BLaER1 treated with 17β-estradiol and CSF1 and Interleukin-3, amounts not matched to agents 10 nM and 100 nM (cell line): ENCODE results near the gene KIAA1549.
"Not testable (repeated sequence)": the region's sequence is repeated elsewhere in the genome, so short reads cannot be mapped to it uniquely, and the experiment has no call there.

Experiments
- H3K27ac ChIP-seq, 11 experiments: shearing (Covaris generic); formaldehyde crosslinking; 2 replicates each; pipeline ENCODE4 v1.8.1; 2022
- H3K27me3 ChIP-seq, 11 experiments: shearing (Covaris generic); formaldehyde crosslinking; 2 replicates each; pipeline ENCODE4 v1.8.1; 2022
- H3K36me3 ChIP-seq, 11 experiments: shearing (Covaris generic); formaldehyde crosslinking; 2 replicates each; pipeline ENCODE4 v1.8.1; 2022
- H3K4me1 ChIP-seq, 10 experiments: shearing (Covaris generic); formaldehyde crosslinking; 2 replicates each; pipeline ENCODE4 v1.8.1; 2022
- H3K4me2 ChIP-seq, 11 experiments: shearing (Covaris generic); formaldehyde crosslinking; 2 replicates each; pipeline ENCODE4 v1.8.1; 2022
- H3K4me3 ChIP-seq, 10 experiments: shearing (Covaris generic); formaldehyde crosslinking; 2 replicates each; pipeline ENCODE4 v1.8.1; 2022
- H3K9ac ChIP-seq, 11 experiments: shearing (Covaris generic); formaldehyde crosslinking; 2 replicates each; pipeline ENCODE4 v1.8.1; 2022
- H3K9me3 ChIP-seq, 11 experiments: shearing (Covaris generic); formaldehyde crosslinking; replicated peaks in 1 of 11; 2 replicates each; pipeline ENCODE4 v1.8.1; 2022
- H4K20me1 ChIP-seq, 11 experiments: shearing (Covaris generic); formaldehyde crosslinking; 2 replicates each; pipeline ENCODE4 v1.8.1; 2022
- Cebpa-rat ChIP-seq, 11 experiments: shearing (Covaris generic); IDR thresholded peaks; 2 replicates each; pipeline ENCODE4 v1.8.1; 2022

KIAA1549 gene

DNA sequence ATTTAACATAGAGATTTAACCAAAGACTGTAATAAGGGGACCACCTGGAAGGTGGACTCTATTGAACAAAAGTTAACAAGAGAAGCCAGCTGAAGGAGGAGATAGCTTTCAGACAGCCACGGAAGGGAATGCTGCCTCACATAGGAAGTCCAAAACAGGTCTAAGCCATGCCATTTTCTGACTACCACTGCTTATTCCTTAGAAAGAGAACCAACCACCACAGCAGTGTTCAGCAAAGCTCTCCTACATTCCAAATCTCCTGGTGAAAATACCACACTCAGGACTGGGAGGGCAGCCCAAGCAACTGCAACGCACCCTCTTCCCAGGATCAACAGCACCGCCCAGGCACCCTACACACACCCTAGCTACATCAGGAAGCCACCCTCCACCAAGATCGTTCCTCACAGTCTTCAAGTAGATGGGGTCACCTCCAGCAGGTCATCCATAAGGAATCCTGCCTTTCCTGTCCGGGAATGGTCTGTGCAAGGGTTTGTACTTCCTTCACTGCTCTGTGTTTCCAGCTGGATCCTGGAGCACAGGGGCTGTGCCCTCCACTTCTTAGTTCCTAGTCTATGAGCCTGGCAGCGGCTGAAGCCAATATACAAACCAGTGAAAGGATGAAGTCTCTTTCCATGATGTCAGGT, 2.5 kb downstream of the KIAA1549 start:
- Histone ChIP-seq H4K20me1 (peaks cover 0 to 41% (median 5%) of the 10 kb centered on the region in 11 experiments; a peak in 6 of 22 replicates), H3K4me3 (no peak overlapping the region), H3K4me2 (peak overlapping the region in 2 of 11 experiments; percentile 1 to 15; a peak in 2 of 22 replicates), H3K27me3 (peaks cover 4 to 24% (median 17%) of the 10 kb centered on the region in 11 experiments; a peak in 17 of 22 replicates), H3K4me1 (peaks cover 18 to 49% (median 36%) of the 10 kb centered on the region in 10 experiments), H3K9me3 (no peaks in the 10 kb centered on the region), H3K9ac (no peak overlapping the region), H3K36me3 (peaks cover 0 to 5% (median 0%) of the 10 kb centered on the region in 11 experiments; a peak in 1 of 22 replicates), H3K27ac (no peak overlapping the region)
- no peak for TF ChIP-seq Cebpa-rat (IDR thresholded peaks at IDR 0.05)

DNA sequence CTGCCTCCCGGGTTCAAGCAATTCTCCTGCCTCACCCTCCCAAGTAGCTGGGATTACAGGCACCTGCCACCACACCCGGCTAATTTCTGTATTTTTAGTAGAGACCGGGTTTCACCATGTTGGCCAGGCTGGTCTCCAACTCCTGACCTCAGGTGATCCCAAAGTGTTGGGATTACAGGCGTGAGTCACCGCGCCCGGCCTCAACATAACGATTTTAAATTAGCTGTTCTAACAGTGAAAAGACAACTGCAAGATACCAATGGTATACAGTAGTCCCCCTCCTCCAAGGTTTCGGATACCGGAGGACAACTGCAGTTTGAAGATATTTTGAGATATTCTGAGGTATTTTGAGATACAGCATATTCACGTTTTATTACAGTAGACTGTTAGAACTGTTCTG, 5.0 kb downstream of the KIAA1549 start:
- peaks cover 18 to 44% (median 33%) of the 10 kb centered on the region in 10 experiments for H3K4me1 ChIP-seq
- H3K9me3 ChIP-seq, H3K36me3 ChIP-seq, H3K4me3 ChIP-seq, H3K27ac ChIP-seq: not testable (repeated sequence)
- H3K27me3 ChIP-seq: peaks cover 0 to 16% (median 8%) of the 10 kb centered on the region in 11 experiments; a peak in 13 of 22 replicates
- H4K20me1 ChIP-seq: peaks cover 0 to 45% (median 5%) of the 10 kb centered on the region in 11 experiments; a peak in 8 of 22 replicates
- H3K9ac ChIP-seq: 0 out of 22 replicates have a peak overlapping the region, but pooled peaks of 1 of the 11 experiments have one; percentile 1
- peak overlapping the region; percentile 10 to 74 (median 47); a peak in 19 of 22 replicates for H3K4me2 ChIP-seq

DNA sequence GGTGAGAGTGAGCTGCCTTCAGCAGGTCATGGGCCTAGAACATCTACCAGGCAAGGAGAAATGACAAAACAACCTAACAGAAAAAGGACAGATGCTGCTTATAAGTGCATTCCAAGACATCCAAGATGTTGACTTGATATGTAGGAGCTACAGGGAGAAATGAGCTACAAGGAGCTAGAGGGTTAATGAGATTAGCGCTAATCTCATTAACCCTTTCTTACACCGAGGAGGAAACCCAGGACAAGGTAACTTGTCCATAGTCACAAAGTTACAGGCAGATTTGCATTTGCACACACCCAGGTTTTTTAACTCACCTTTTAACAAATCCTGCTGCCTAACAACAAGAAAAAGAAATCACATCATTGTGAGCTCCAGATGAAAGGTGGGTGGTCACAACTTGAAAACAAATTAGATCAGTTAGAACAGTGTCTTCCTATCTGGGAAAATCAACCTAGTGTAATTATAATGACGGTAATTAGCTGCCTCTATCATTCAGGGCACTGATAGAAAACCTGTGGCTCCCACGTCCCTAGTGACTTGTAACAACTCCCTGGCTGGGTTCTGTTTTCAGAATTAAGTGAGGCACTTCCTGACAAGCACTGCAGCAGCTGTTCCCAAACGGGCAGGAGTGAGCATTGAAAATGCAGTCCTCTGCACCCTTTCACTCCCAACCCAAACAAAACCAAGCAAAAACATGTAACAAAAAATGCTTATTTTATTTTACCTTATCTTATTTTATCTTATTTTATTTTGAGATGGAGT, 5.7 kb downstream of the KIAA1549 start:
- Histone ChIP-seq H3K27ac (no peak overlapping the region), H3K4me2 (peak overlapping the region; percentile 10 to 74 (median 47); a peak in 20 of 22 replicates), H3K9me3 (no peaks in the 10 kb centered on the region), H3K9ac (0 out of 22 replicates have a peak overlapping the region, but pooled peaks of 1 of the 11 experiments have one; percentile 1), H3K36me3 (peaks cover 0 to 5% (median 0%) of the 10 kb centered on the region in 11 experiments; a peak in 1 of 22 replicates), H3K4me1 (peaks cover 16 to 43% (median 33%) of the 10 kb centered on the region in 10 experiments), H4K20me1 (peaks cover 0 to 49% (median 5%) of the 10 kb centered on the region in 11 experiments; a peak in 8 of 22 replicates), H3K27me3 (peaks cover 0 to 13% (median 8%) of the 10 kb centered on the region in 11 experiments; a peak in 13 of 22 replicates), H3K4me3 (no peak overlapping the region)
- TF ChIP-seq Cebpa-rat (IDR thresholded peaks at IDR 0.05): no peak

DNA sequence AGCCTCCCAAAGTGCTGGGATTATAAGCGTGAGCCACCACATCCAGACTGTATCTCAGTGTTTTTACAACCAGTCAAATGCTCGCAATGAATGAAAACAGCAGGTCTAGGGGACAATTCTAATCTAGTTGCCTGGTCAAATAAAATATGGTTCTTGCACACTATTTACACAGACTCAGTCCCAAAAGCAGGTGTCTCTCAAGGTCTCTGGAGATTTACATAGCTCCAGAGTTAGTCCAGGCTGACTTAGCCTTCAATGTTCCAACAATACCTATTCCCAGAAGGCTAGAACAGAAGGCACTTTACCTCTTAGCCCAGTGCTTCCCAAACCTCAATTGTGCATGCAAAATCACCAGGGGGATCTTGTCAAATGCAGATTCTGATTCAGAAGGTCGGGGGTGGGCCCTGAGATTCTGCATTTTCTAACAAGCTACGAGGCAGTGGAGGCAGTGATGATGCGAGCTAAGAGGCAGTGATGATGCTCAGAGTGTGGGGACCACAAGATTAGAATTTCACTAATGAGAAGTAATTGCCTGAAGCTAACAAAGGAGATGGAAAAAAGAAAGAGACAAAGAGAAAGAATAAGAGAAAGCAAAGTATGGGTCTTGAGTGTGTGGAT, 6.4 kb downstream of the KIAA1549 start:
- Histone ChIP-seq H3K9me3 (no peaks in the 10 kb centered on the region), H3K36me3 (peaks cover 0 to 5% (median 0%) of the 10 kb centered on the region in 11 experiments; a peak in 1 of 22 replicates), H3K4me1 (peaks cover 9 to 36% (median 25%) of the 10 kb centered on the region in 10 experiments), H3K27ac (no peak overlapping the region), H3K4me3 (no peak overlapping the region), H4K20me1 (peaks cover 0 to 49% (median 5%) of the 10 kb centered on the region in 11 experiments; a peak in 8 of 22 replicates), H3K4me2 (peak overlapping the region in 6 of 11 experiments; percentile 39 to 74 (median 62); a peak in 9 of 22 replicates), H3K9ac (no peak overlapping the region), H3K27me3 (peaks cover 0 to 6% (median 2%) of the 10 kb centered on the region in 11 experiments; a peak in 11 of 22 replicates)
- TF ChIP-seq Cebpa-rat (IDR thresholded peaks at IDR 0.05): no peak

DNA sequence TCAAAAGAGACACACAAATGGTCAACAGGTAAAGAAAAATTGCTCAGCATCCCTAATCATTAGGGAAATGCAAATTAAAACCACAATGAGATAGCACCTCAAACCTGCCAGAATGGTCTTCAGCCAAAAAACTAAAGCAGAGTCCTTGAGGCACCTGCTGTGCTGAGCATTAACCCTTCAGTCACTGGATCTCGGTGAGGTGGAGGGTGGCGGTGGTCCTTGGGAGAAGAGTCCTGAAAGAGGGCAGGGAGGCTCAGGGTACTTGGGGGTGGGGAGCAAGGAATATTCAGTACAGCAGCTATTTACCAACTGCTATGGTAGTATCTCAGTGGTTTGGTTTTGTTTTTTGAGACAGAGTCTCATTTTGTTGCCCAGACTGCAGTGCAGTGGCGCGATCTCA, 7.1 kb downstream of the KIAA1549 start:
- Histone ChIP-seq H3K9me3 (no peaks in the 10 kb centered on the region), H3K4me1 (peaks cover 6 to 36% (median 20%) of the 10 kb centered on the region in 10 experiments; a peak in 19 of 20 replicates), H3K4me3 (no peak overlapping the region), H3K9ac (no peak overlapping the region), H4K20me1 (peaks cover 0 to 45% (median 5%) of the 10 kb centered on the region in 11 experiments; a peak in 5 of 22 replicates), H3K27ac (no peak overlapping the region), H3K4me2 (peak overlapping the region in 2 of 11 experiments; percentile 42 to 70; a peak in 3 of 22 replicates), H3K27me3 (no peaks in the 10 kb centered on the region), H3K36me3 (peaks cover 0 to 5% (median 0%) of the 10 kb centered on the region in 11 experiments; a peak in 1 of 22 replicates)
- no peak for TF ChIP-seq Cebpa-rat (IDR thresholded peaks at IDR 0.05)

DNA sequence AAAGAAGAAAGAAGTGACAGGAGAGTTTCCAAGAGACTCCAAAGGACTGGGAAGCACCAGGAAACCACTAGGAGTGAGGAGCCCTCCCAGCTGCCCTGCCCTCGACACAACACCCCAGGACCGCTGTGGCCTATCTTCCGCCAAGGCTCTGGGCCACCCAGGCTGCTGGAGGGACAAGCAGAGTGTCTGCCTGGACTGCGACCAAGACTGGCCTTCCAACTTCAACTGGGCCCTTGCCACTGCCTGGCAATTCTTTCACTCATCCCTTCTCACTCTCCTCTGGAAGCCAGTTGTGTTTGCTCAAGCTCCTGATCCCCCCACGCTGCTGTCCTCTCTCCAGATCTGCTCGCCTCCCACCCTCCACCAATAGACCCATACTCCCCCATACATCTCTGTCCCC, 10.2 kb downstream of the KIAA1549 start:
- no peak for TF ChIP-seq Cebpa-rat (IDR thresholded peaks at IDR 0.05)
- H3K4me3 ChIP-seq: no peak overlapping the region

DNA sequence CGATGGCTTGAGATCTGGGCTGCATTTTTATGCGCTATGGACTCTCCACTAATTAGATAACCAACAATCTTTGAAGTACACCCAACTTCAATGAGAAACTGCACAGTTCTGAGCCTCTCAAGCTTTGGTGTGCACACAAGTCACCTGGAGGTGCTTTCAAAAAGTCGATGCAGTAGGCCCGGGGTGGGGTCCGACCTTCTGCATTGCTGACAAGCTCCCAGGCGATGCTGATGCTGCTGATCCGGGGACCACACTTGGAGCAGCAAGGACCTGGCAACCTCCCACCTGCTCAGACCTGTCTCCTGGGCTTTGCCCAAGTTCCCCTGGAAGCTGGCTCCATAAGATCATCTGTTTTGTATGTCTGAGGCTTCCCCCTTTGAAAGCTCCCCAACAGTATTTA, 10.7 kb downstream of the KIAA1549 start:
- no peak for TF ChIP-seq Cebpa-rat (IDR thresholded peaks at IDR 0.05)
- peaks cover 0 to 34% (median 4%) of the 10 kb centered on the region in 11 experiments; a peak in 6 of 22 replicates for H4K20me1 ChIP-seq
- H3K36me3 ChIP-seq: peaks cover 0 to 9% (median 0%) of the 10 kb centered on the region in 11 experiments; a peak in 2 of 22 replicates
- peaks cover 2 to 24% (median 6%) of the 10 kb centered on the region in 10 experiments; a peak in 19 of 20 replicates for H3K4me1 ChIP-seq
- no peak overlapping the region for H3K4me2 ChIP-seq
- H3K9me3 ChIP-seq: peaks cover 0 to 23% (median 12%) of the 10 kb centered on the region in 11 experiments; a peak in 10 of 22 replicates
- H3K27me3 ChIP-seq: no peaks in the 10 kb centered on the region
- H3K4me3 ChIP-seq: no peak overlapping the region
- H3K9ac ChIP-seq: no peak overlapping the region
- no peak overlapping the region for H3K27ac ChIP-seq

More for the DNA sequence above, 10.2 kb downstream of the KIAA1549 start:
- H3K27ac ChIP-seq: no peak overlapping the region
- peaks cover 0 to 39% (median 5%) of the 10 kb centered on the region in 11 experiments; a peak in 6 of 22 replicates for H4K20me1 ChIP-seq
- H3K27me3 ChIP-seq: no peaks in the 10 kb centered on the region
- H3K4me2 ChIP-seq: no peak overlapping the region
- peaks cover 0 to 18% (median 8%) of the 10 kb centered on the region in 11 experiments; a peak in 10 of 22 replicates for H3K9me3 ChIP-seq
- H3K9ac ChIP-seq: no peak overlapping the region
- peaks cover 0 to 8% (median 0%) of the 10 kb centered on the region in 11 experiments; a peak in 1 of 22 replicates for H3K36me3 ChIP-seq
- peaks cover 6 to 29% (median 11%) of the 10 kb centered on the region in 10 experiments; a peak in 19 of 20 replicates for H3K4me1 ChIP-seq

DNA sequence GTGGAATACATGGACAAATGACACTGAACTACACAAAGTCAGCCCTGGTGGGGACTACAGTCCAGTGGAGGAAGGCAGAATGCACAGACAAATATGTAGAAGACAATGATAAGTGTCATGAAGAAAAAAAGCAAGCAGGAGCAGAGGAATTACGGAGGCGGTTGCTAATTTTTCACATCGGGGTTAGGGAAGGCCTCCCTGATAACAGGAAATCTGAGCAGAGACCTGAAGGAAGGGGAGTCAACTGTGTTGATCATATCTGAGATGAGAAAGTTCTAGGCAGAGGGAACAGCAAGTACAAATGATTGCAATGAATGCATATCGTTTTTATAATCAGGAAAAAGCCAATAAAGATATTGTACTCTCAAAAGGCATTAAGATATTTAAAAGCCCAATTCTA, 14.0 kb downstream of the KIAA1549 start:
- Histone ChIP-seq H3K36me3 (peaks cover 0 to 9% (median 0%) of the 10 kb centered on the region in 11 experiments; a peak in 3 of 22 replicates), H3K9me3 (peaks cover 0 to 30% (median 12%) of the 10 kb centered on the region in 11 experiments; a peak in 10 of 22 replicates), H3K4me2 (no peak overlapping the region), H3K27me3 (no peaks in the 10 kb centered on the region), H4K20me1 (peaks cover 0 to 24% (median 0%) of the 10 kb centered on the region in 11 experiments; a peak in 5 of 22 replicates), H3K9ac (no peak overlapping the region), H3K4me3 (no peak overlapping the region), H3K4me1 (peaks cover 12 to 26% (median 19%) of the 10 kb centered on the region in 10 experiments), H3K27ac (no peak overlapping the region)
- TF ChIP-seq Cebpa-rat (IDR thresholded peaks at IDR 0.05): no peak
